ENCODE measurements around the gene KANSL1L. TPM values are rescaled to one million over a fixed set of nuclear protein-coding genes. Genes with fewer than 3 reads are reported as not detected.

The KANSL1L gene
- total RNA-seq, 1 experiment from 2014 or later, result 11.2 TPM

GRCh38 chr2:209993968-209994367, 177.2 kb downstream of the KANSL1L start:
- no peak for DNase-seq (ENCODE audit: low read depth)

GRCh38 chr2:209990838-209991237, 180.4 kb downstream of the KANSL1L start:
- DNase-seq (ENCODE audit: low read depth), result no peak

- no peak for DNase-seq (ENCODE audit: low read depth)
These were observed 183.2 kb downstream of the KANSL1L start for GRCh38 chr2:209988010-209988409.

- DNase-seq (ENCODE audit: low read depth), result peak; percentile 18
These were observed 184.8 kb downstream of the KANSL1L start for GRCh38 chr2:209986415-209986814.

GRCh38 chr2:209985874-209986273, 185.3 kb downstream of the KANSL1L start:
- no peak for DNase-seq (ENCODE audit: low read depth)

GRCh38 chr2:209984291-209984690, 186.9 kb downstream of the KANSL1L start:
- DNase-seq (ENCODE audit: low read depth), result no peak

- peak; percentile 35 for DNase-seq (ENCODE audit: low read depth)
These were observed 193.6 kb downstream of the KANSL1L start for GRCh38 chr2:209977386-209978239.

DNA sequence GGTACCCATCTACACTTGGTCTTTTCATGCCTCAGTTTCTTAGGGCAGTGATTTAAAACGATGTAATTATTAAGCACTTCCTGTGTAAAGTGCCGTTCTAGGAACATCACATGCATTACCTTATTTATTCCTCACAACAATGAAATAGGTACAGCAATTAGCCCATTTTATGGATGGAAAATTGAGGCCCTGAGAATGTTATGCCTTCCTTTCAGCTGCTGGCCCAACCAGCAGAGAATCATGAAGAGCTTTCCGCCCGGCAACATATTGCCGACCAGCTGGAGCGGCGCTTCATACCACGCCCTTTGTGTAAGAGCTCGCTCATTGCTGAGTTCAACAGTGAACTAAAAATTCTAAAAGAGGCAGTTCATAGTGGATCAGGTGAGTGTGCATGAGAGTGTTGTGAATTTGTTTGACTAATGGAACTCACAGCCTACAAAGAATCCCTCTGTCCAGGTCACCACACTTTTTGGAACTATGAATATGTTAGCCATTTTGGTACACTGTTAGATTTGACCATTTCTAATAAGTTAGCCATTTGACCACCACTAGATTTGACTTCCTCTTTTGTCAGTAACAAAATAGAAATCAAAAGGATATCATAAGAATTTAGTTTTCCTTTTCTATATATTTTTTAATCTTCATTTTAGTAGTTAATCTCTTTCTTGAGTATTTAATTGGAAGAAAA, 194.4 kb downstream of the KANSL1L start:
- no peak for DNase-seq (ENCODE audit: low read depth)

DNA sequence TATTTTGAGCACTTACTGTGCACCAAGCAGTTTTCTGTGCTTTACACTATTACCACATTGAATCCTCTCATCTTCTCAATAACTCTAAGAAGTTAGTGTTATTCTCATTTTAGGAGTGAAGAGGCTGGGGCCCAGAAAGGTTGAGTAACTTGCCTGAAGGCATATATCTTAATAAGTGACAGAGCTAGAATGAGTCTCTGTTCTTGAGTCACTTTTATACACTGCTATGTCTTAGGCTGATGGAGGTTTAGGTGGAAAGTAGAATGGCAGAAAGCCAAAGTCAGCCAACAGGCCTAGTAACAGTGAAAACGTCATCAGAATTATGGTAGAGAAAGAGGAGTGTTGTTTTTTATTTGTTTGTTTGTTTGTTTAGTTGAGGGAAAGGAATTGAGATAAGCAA, 196.6 kb downstream of the KANSL1L start:
- peak; percentile 37 for DNase-seq (ENCODE audit: low read depth)

DNA sequence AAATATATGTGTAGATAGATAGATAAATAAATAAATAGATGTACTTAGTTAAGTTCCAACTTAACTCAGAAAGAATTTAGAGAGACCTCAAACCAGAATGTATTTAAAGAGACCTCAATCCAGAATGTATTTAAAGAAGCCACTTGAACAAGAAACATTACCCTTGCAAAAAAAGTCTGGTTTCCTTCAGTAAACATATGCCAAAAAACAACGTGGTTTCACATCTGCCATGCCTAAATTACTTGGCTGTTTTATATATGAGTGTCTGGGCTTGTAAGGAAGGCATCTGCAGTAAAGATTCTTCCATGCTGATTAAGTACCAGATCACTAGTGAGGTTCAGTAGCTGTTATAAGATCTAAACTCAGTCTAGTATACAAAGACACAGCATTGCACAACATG, 197.9 kb downstream of the KANSL1L start:
- no peak for DNase-seq (ENCODE audit: low read depth)

Other genes with a start within 250 kb of the KANSL1L start
- 79.5 and 114 TPM in 2 replicates for gene RPE, start 168.8 kb downstream of the KANSL1L start, total RNA-seq (2014; rRNA removed; shearing (Covaris generic))
- gene ACADL, start 54.0 kb upstream of the KANSL1L start, total RNA-seq (2014; rRNA removed; shearing (Covaris generic)), result not detected in 2 replicates
- gene MYL1, start 143.8 kb upstream of the KANSL1L start, total RNA-seq (2014; rRNA removed; shearing (Covaris generic)), result not detected in 2 replicates